Measurements from ENCODE around the gene ASNS. TPM values are rescaled to one million over a fixed set of nuclear protein-coding genes. Genes with fewer than 3 reads are reported as not detected.

ASNS gene
- total RNA-seq, 1 donor, result 60.5 TPM

- no peak overlapping the region for H3K4me3 ChIP-seq (ENCODE audit: low read depth, low read length)
- peak; percentile 64 for TF ChIP-seq CTCF (IDR thresholded peaks at IDR 0.05; ENCODE audit: insufficient read depth, low read depth, low read length)
- peak; percentile 68 for DNase-seq (ENCODE audit: low read depth)
Observed at GRCh38 chr7:97835296-97836138, 36.7 kb downstream of the ASNS start.

GRCh38 chr7:97819161-97819560 lies 53.0 kb downstream of the ASNS start:
- no peak for TF ChIP-seq CTCF (IDR thresholded peaks at IDR 0.05; ENCODE audit: insufficient read depth, low read depth, low read length)
- no peak for DNase-seq (ENCODE audit: low read depth)
- no peak overlapping the region for H3K4me3 ChIP-seq (ENCODE audit: low read depth, low read length)

GRCh38 chr7:97818066-97818663 lies 54.0 kb downstream of the ASNS start:
- no peak for DNase-seq (ENCODE audit: low read depth)
- no peak overlapping the region for H3K4me3 ChIP-seq (ENCODE audit: low read depth, low read length)
- no peak for TF ChIP-seq CTCF (IDR thresholded peaks at IDR 0.05; ENCODE audit: insufficient read depth, low read depth, low read length)

Small RNA genes within 50 kb of the gene (small RNA-seq; reads per million reads assigned to genes)
- gene AC005326.1 (not detected), gene AC079781.2 (not detected), gene SNRPCP9 (not detected)

Other genes starting within 250 kb of the ASNS start
- not detected in 2 replicates for gene TAC1, start 140.3 kb downstream of the ASNS start, total RNA-seq
- not detected in 2 replicates for gene OCM2, start 117.8 kb upstream of the ASNS start, total RNA-seq
- 11.0 and 11.2 TPM in 2 replicates for gene LMTK2, start 234.5 kb upstream of the ASNS start, total RNA-seq